GM12872 (cell line): ENCODE data around the gene SEBOX.

ENCODE experiments used
- TF ChIP-seq, protein P1 (sequence below): IDR thresholded peaks from 3 replicates; pipeline ENCODE4 v1.5.1; 2011; ENCODE audit warnings: low read depth, mild to moderate bottlenecking, low read length, moderate library complexity; ENCODE audit not compliant: insufficient read depth

The SEBOX gene

DNA sequence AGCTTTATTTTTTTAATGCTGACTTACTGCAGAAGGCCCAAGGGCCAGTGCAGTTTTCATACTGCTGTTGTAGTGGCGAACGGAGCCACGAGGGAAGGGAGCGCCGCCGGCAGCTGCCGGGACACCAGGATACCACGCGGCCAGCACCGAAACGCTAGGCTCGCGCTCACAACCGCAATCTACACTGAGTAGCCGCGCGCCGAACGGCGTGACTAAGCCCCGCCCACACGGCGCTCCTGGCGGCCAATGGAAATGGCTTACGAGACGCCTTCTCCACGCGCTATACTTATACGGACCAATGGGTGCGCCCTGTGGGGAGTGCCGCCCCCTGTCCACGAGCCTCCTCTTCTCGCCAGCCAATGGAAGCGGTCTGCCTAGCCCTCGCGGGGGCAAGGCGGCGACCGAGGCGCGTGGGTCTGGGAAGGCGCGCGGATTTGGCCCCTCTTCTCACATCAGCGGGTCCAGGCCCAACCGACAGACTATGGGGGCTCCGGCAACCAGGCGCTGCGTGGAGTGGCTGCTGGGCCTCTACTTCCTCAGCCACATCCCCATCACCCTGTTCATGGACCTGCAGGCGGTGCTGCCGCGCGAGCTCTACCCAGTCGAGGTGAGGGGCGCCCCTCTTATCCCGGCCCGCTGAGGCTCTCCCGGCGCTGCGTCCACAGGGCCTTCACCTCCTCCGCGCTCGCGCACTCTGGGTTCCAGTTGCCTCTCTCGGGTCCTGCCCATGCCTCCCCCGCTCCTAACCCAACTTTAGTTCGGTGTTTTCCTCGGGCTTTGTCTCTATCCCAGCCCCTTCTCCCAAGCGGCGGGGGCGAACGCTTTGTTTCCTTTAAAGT, 46.0 kb downstream of the SEBOX start, which contains the start of gene TMEM97:
TSS of gene TMEM97 (plus strand) at position 442 of the 839 bp plus-strand sequence. CDS start at position 482, 40 bp downstream.
- TF ChIP-seq, protein P1, sequence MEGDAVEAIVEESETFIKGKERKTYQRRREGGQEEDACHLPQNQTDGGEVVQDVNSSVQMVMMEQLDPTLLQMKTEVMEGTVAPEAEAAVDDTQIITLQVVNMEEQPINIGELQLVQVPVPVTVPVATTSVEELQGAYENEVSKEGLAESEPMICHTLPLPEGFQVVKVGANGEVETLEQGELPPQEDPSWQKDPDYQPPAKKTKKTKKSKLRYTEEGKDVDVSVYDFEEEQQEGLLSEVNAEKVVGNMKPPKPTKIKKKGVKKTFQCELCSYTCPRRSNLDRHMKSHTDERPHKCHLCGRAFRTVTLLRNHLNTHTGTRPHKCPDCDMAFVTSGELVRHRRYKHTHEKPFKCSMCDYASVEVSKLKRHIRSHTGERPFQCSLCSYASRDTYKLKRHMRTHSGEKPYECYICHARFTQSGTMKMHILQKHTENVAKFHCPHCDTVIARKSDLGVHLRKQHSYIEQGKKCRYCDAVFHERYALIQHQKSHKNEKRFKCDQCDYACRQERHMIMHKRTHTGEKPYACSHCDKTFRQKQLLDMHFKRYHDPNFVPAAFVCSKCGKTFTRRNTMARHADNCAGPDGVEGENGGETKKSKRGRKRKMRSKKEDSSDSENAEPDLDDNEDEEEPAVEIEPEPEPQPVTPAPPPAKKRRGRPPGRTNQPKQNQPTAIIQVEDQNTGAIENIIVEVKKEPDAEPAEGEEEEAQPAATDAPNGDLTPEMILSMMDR, result no peak

DNA sequence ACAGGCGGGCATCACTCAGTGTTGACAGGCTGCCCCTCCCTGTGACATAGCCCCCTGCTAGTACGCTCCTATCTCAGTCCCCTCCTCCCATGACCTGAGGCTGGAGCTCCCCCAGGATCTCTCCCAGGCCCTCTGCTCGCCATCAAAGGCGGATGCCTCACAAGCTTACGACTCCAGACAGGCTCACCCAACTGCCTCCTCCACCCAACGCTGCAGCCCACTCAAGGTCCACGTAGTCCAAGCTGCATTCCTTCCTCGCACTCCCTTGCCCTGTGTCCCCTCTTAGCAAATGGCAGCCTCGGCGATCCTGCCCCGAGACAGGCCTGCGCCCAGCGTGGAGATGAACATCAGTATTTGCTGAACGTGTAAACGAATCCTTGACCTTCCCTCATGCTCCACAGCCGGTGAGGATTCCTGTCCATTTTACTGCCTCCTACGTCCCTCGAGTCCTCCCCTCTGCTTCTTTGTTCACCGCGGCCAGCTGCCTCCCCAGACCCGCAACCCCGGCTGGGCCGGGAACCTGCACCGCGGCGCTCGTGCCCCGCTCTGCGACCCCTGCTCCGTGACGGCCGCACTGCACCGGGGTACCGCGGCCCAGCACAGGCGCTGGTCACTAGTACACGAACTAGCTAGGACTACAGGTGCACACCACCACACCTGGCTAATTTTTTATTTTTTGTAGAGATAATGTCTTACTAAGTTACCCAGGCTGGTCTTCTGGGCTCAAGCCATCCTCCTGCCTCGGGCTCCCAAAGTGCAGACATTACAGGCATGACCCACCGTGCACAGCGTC, 46.8 kb downstream of the SEBOX start:
- TF ChIP-seq, protein P1, result no peak

DNA sequence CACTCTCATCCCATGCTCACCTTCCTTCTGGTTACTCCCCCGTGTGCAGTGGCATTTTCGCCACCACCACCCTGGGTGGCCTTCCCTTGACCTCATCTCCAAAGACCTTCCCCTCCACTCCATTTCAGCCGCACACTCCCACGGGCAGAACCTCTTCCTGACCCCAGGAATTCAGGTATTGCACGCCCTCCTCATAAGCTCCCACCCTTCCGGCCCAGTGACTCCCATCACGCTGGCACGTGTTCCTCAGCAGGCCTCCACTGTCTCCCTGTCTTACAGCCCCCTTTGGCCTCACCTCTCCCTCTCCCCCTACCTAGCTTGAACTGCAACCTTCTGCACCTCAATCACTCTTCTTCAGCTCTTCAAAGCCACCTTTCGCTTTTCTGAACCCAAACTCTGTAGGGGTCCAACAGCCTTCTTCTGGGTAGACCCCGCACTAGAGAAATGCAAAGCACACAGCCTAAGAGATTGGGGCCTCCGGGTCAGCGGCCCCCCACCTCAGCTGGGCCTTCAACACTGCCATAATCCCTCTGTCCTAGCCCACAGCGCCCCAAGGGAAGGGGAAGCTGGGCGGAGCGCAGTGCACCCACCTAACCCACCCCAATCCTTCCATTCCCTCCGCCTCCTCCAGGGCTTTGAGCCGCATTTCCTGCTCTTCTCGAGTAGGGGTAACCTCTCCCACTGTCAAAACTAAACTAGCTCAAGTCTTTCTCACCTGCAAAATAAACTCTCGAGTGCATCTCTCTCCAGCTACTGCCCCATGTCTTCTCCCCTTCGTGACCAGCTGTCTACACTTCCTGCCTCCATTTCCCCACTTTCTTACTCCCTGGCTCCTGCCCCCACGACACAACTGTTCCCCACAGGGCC, 47.7 kb downstream of the SEBOX start:
- TF ChIP-seq, protein P1, result no peak

DNA sequence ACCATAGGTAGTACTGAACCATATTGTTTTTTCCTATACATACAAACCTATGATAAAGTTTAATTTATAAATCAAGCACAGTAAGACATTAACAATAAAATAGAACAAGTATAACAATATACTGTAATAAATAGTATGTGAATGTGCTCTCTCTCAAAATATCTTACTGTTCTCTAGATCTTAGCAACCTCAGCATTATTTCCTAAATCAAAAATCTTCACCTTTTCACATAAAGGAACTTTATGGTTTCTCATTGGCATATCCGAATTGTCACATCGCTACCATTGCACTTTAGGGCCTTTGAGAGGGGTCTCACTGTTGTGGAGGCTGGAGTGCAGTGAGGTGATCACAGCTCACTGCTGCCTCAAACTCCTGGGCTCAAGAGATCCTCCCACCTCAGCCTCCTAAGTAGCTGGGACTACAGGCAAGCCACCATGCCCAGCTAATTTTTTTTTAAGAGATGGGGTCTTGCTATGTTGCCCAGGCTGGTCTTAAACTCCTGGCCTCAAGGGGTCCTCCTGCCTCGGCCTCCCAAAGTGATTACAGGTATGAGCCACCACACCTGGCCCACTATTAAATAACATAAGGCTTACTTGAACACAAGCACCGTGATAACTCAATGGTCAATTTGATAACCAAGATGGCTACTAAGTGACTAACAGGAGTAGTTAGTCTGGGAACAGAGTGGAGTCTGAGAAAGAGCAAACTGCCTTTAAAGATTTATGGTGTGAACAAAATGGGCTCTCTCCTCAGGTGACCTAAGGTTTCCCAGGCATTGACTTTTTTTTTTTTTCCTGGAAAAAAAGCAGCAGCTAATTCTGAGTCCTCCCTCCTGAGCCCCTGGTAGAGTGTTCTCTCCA, 48.9 kb downstream of the SEBOX start:
- TF ChIP-seq, protein P1, result no peak

DNA sequence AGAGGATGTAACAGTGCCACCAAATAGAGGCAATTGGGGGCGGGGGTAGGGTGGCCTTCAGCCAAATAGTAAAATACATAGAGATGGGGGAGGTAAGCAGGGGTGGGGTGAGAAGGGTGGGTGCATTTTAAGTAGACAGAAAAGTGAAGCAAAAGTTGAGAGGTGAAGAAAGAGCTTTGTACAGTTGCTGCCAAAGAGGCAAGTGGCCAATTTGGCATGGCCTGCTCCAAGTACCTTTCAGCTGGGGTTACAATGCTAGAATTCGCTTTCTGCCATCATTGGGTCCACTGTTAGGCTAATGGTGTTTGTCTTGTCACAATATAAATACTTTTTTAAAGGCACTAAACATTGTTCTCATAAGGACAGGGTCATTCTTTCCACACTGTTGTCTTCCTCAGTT, 51.2 kb downstream of the SEBOX start:
- TF ChIP-seq, protein P1, result no peak
